ENCODE measurements around the gene P2RX6. TPM values are rescaled to one million over a fixed set of nuclear protein-coding genes. Genes with fewer than 3 reads are reported as not detected.

P2RX6 gene
- polyA plus RNA-seq, 1 donor (not counting 4 experiments of a cell fraction or from before 2014, with no cell fraction given) = 0.87 TPM

- H4K20me1 ChIP-seq (ENCODE audit: control insufficient read depth, extremely low read depth, insufficient read depth, low read length) = no peaks in the 10 kb centered on the region
- no peak overlapping the region for H3K9ac ChIP-seq (ENCODE audit: control insufficient read depth, extremely low read depth, insufficient read depth, low read length)
- peaks cover 10% of the 10 kb centered on the region for H3K4me1 ChIP-seq (ENCODE audit: control insufficient read depth, extremely low read depth, insufficient read depth, low read length)
- H3K79me2 ChIP-seq (ENCODE audit: control insufficient read depth, insufficient read depth, low read length) = no peaks in the 10 kb centered on the region
- H3K27me3 ChIP-seq (ENCODE audit: control insufficient read depth, extremely low read depth, insufficient read depth, low read length) = no peaks in the 10 kb centered on the region
- no peak overlapping the region for H3K4me3 ChIP-seq (ENCODE audit: control insufficient read depth in 2 of 3, extremely low read depth in 1 of 3, insufficient read depth in 2 of 3, low read depth in 1 of 3, low read length in 3 of 3)
- H3K27ac ChIP-seq (ENCODE audit: control insufficient read depth, insufficient read depth, low read length) = no peak overlapping the region
- DNase-seq (ENCODE audit: low read depth, low spot score) (no peak), FAIRE-seq (no peak)
- no peak for TF ChIP-seq EZH2 (IDR thresholded peaks at IDR 0.05; ENCODE audit: low read length)
- peak; percentile 49 to 63 (median 60) for TF ChIP-seq CTCF (optimal IDR thresholded peaks at IDR 0.05 in 1 of 3, IDR thresholded peaks at IDR 0.05 in 1 of 3, conservative IDR thresholded peaks at IDR 0.05 in 1 of 3; ENCODE audit: extremely low read depth in 1 of 3, insufficient read depth in 2 of 3, low read length in 3 of 3)
- dilution Hi-C loops (cut with MboI; ENCODE audit: extremely low pct_ligation_motif_present, low sequenced_read_pairs) = no loop called here
- H3K9me1 ChIP-seq (ENCODE audit: control insufficient read depth, extremely low read depth, insufficient read depth, low read length) = no peaks in the 10 kb centered on the region
- no peaks in the 10 kb centered on the region for H3K9me3 ChIP-seq (ENCODE audit: control insufficient read depth, low read depth, low read length)
- no peaks in the 10 kb centered on the region for H3K36me3 ChIP-seq (ENCODE audit: control insufficient read depth in 2 of 2, extremely low read depth in 1 of 2, insufficient read depth in 2 of 2, low read length in 2 of 2)
- no peak overlapping the region for H3K4me2 ChIP-seq (ENCODE audit: control insufficient read depth, extremely low read depth, insufficient read depth, low read depth, low read length)
- H2AFZ ChIP-seq (ENCODE audit: control insufficient read depth, low read length) = no peak overlapping the region
Observed at GRCh38 chr22:21020802-21021429, 6.0 kb downstream of the P2RX6 start.

- Histone ChIP-seq H3K9me1 (ENCODE audit: control insufficient read depth, extremely low read depth, insufficient read depth, low read length) (no peaks in the 10 kb centered on the region), H4K20me1 (ENCODE audit: control insufficient read depth, extremely low read depth, insufficient read depth, low read length) (no peaks in the 10 kb centered on the region), H3K27ac (ENCODE audit: control insufficient read depth, insufficient read depth, low read length) (no peak overlapping the region), H3K9me3 (ENCODE audit: control insufficient read depth, low read depth, low read length) (no peaks in the 10 kb centered on the region), H2AFZ (ENCODE audit: control insufficient read depth, low read length) (no peak overlapping the region), H3K4me2 (ENCODE audit: control insufficient read depth, extremely low read depth, insufficient read depth, low read depth, low read length) (no peak overlapping the region), H3K27me3 (ENCODE audit: control insufficient read depth, extremely low read depth, insufficient read depth, low read length) (no peaks in the 10 kb centered on the region), H3K4me1 (ENCODE audit: control insufficient read depth, extremely low read depth, insufficient read depth, low read length) (peaks cover 26% of the 10 kb centered on the region), H3K4me3 (ENCODE audit: control insufficient read depth in 2 of 3, extremely low read depth in 1 of 3, insufficient read depth in 2 of 3, low read depth in 1 of 3, low read length in 3 of 3) (no peak overlapping the region), H3K36me3 (ENCODE audit: control insufficient read depth in 2 of 2, extremely low read depth in 1 of 2, insufficient read depth in 2 of 2, low read length in 2 of 2) (no peaks in the 10 kb centered on the region), H3K79me2 (ENCODE audit: control insufficient read depth, insufficient read depth, low read length) (no peaks in the 10 kb centered on the region), H3K9ac (ENCODE audit: control insufficient read depth, extremely low read depth, insufficient read depth, low read length) (no peak overlapping the region)
- dilution Hi-C loops (cut with MboI; ENCODE audit: extremely low pct_ligation_motif_present, low sequenced_read_pairs) = no loop called here
- FAIRE-seq (no peak), DNase-seq (ENCODE audit: low read depth, low spot score) (no peak)
- TF ChIP-seq CTCF (optimal IDR thresholded peaks at IDR 0.05 in 1 of 3, IDR thresholded peaks at IDR 0.05 in 1 of 3, conservative IDR thresholded peaks at IDR 0.05 in 1 of 3; ENCODE audit: extremely low read depth in 1 of 3, insufficient read depth in 2 of 3, low read length in 3 of 3) (no peak), EZH2 (IDR thresholded peaks at IDR 0.05; ENCODE audit: low read length) (no peak)
Observed at GRCh38 chr22:21022507-21022906, 7.5 kb downstream of the P2RX6 start.
